Measurements from ENCODE around the gene ATXN3.
A peak's percentile ranks its signal among the peaks of the same experiment; 100 is the strongest.

Gene ATXN3

DNA sequence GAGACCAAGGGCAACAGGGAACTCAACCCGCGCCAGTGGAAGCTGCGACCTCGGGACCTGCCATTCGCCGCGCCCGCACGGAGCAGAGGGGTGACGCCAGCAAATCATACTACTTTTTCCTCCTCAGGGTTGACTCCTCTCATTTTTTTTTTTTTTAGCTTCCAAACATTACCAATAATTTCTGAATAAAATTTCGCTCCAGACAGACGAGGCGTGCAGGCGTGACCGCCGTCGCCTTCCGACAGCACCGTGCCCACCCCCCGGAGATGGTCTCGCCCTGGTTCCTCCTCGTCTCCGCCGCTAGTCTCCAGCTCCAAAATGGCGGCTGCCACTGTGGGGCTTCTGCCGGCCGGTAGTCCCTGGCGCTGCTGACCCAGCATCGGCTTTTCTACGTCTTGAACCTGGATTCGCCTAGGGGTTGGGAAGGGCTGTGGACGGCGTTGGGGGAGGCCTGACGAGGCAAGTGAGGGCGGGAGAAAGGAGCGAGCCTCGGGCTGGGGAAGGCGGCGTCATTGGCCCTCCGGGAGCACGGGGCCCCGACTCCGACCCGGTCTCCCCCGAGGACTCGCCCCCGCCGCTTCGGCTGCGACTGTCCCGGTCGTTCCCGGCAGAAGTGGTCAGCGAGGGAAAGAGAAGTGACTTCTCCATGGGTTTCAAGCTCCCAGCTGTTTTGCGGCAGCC is 15.4 kb upstream of the ATXN3 start, which contains the start of the genes CPSF2 and NDUFB1:
CPSF2 (plus strand) TSS at position 300 of the 681 bp plus-strand sequence. CDS start 9,016 bp downstream, outside the sequence.
NDUFB1 (minus strand) TSS at position 37 of the 681 bp plus-strand sequence. CDS start 4,069 bp downstream, outside the sequence.
- TF ChIP-seq REST (IDR thresholded peaks at IDR 0.05; ENCODE audit: insufficient read depth in 1 of 2, low read depth in 2 of 2, low read length in 2 of 2), result 0 out of 4 replicates have a peak, but pooled peaks of 1 of the 2 experiments have one; percentile 19
- TF ChIP-seq TAF1 (IDR thresholded peaks at IDR 0.05; ENCODE audit: borderline replicate concordance, insufficient read depth, low read length), result peak; percentile 93
- TF ChIP-seq SIN3A (IDR thresholded peaks at IDR 0.05; ENCODE audit: borderline replicate concordance, insufficient read depth, low read length), result no peak
- peak; percentile 18 for TF ChIP-seq FOXP2 (optimal IDR thresholded peaks at IDR 0.05; ENCODE audit: borderline replicate concordance, extremely low read depth, extremely low read length, insufficient read depth)
- TF ChIP-seq POLR2AphosphoS5 (IDR thresholded peaks at IDR 0.05; ENCODE audit: low read depth, low read length), result peak; percentile 75; the same call in 1 of the 2 replicates

GRCh38 chr14:92121207-92121669 is 14.9 kb upstream of the ATXN3 start:
- no peak for TF ChIP-seq FOXP2 (optimal IDR thresholded peaks at IDR 0.05; ENCODE audit: borderline replicate concordance, extremely low read depth, extremely low read length, insufficient read depth)
- TF ChIP-seq SIN3A (IDR thresholded peaks at IDR 0.05; ENCODE audit: borderline replicate concordance, insufficient read depth, low read length), result no peak
- TF ChIP-seq TAF1 (IDR thresholded peaks at IDR 0.05; ENCODE audit: borderline replicate concordance, insufficient read depth, low read length), result no peak
- peak; percentile 78; the same call in 1 of the 2 replicates for TF ChIP-seq POLR2AphosphoS5 (IDR thresholded peaks at IDR 0.05; ENCODE audit: low read depth, low read length)

GRCh38 chr14:92109490-92109889 is 3.1 kb upstream of the ATXN3 start:
- TF ChIP-seq TAF1 (IDR thresholded peaks at IDR 0.05; ENCODE audit: borderline replicate concordance, insufficient read depth, low read length), result no peak
- TF ChIP-seq REST (IDR thresholded peaks at IDR 0.05; ENCODE audit: insufficient read depth in 1 of 2, low read depth in 2 of 2, low read length in 2 of 2), result no peak
- no peak for TF ChIP-seq FOXP2 (optimal IDR thresholded peaks at IDR 0.05; ENCODE audit: borderline replicate concordance, extremely low read depth, extremely low read length, insufficient read depth)
- no peak for TF ChIP-seq POLR2AphosphoS5 (IDR thresholded peaks at IDR 0.05; ENCODE audit: low read depth, low read length)
- TF ChIP-seq SIN3A (IDR thresholded peaks at IDR 0.05; ENCODE audit: borderline replicate concordance, insufficient read depth, low read length), result no peak

GRCh38 chr14:92108345-92109254 is 2.2 kb upstream of the ATXN3 start:
- TF ChIP-seq POLR2AphosphoS5 (IDR thresholded peaks at IDR 0.05; ENCODE audit: low read depth, low read length) (no peak), REST (IDR thresholded peaks at IDR 0.05; ENCODE audit: insufficient read depth in 1 of 2, low read depth in 2 of 2, low read length in 2 of 2) (no peak), TAF1 (IDR thresholded peaks at IDR 0.05; ENCODE audit: borderline replicate concordance, insufficient read depth, low read length) (no peak), SIN3A (IDR thresholded peaks at IDR 0.05; ENCODE audit: borderline replicate concordance, insufficient read depth, low read length) (no peak), FOXP2 (optimal IDR thresholded peaks at IDR 0.05; ENCODE audit: borderline replicate concordance, extremely low read depth, extremely low read length, insufficient read depth) (no peak)

GRCh38 chr14:92105893-92106142 is 564 bp downstream of the ATXN3 start:
- no peak for TF ChIP-seq SIN3A (IDR thresholded peaks at IDR 0.05; ENCODE audit: borderline replicate concordance, insufficient read depth, low read length)
- TF ChIP-seq POLR2AphosphoS5 (IDR thresholded peaks at IDR 0.05; ENCODE audit: low read depth, low read length), result no peak
- TF ChIP-seq FOXP2 (optimal IDR thresholded peaks at IDR 0.05; ENCODE audit: borderline replicate concordance, extremely low read depth, extremely low read length, insufficient read depth), result no peak
- no peak for TF ChIP-seq TAF1 (IDR thresholded peaks at IDR 0.05; ENCODE audit: borderline replicate concordance, insufficient read depth, low read length)
- no peak for TF ChIP-seq REST (IDR thresholded peaks at IDR 0.05; ENCODE audit: insufficient read depth in 1 of 2, low read depth in 2 of 2, low read length in 2 of 2)

All from PFSK-1 (cell line).